ENCODE data around the gene ZNF248.

ZNF248 gene

DNA sequence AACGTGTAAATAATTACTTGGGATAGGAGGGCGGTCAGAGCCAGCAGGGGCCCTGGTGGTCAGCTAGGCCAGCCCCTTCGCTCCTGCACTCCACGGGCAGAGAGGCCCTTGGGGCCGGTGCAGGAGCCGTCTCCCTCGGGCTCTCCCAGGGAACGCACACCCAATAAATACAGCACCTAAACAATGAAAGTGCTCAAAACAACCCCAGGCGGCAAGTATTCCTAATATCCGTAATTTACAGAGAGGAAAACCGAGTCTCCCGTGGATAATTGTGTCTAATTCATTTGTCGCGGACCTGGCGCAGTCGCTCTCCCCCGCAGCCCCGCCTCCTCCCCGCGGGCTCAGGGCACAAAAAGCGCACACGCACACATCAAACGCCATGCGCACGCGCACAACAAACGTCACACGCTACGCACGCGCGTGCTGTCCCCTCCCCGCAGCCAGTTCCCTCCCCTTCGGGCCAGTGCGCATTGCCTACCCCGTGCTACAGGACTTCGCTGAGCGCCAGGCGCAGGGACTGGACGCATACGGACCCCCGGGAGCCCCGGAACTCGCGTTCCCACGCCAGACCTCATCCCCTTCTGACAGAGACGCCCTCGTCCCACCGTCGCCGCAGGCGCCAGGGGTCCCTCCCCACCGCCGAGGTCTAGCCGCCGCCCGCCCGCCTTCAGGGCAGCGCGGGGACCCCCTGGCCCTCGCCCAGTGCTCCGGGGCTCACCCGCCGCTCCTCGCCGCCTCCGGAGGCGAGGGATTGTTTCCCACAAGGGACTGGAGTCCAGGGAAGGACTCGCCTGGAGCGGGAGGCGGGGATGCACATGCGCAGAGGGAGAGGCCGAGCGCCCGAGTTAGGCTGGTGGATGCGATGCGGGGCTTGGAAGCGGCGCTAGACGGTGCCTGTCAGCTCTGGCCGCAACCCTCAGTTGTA is at the start of gene ZNF248:
Gene ZNF248 (minus strand): TSS at position 324 of the 925 bp plus-strand sequence. CDS start 1,300 bp downstream, outside the sequence.
- H3K4me3 ChIP-seq (ENCODE audit: control insufficient read depth, low read depth, low read length): peak within 1 kb of the TSS; percentile 44
- peak; percentile 91 for DNase-seq (ENCODE audit: low read depth)
- TF ChIP-seq, protein P1, sequence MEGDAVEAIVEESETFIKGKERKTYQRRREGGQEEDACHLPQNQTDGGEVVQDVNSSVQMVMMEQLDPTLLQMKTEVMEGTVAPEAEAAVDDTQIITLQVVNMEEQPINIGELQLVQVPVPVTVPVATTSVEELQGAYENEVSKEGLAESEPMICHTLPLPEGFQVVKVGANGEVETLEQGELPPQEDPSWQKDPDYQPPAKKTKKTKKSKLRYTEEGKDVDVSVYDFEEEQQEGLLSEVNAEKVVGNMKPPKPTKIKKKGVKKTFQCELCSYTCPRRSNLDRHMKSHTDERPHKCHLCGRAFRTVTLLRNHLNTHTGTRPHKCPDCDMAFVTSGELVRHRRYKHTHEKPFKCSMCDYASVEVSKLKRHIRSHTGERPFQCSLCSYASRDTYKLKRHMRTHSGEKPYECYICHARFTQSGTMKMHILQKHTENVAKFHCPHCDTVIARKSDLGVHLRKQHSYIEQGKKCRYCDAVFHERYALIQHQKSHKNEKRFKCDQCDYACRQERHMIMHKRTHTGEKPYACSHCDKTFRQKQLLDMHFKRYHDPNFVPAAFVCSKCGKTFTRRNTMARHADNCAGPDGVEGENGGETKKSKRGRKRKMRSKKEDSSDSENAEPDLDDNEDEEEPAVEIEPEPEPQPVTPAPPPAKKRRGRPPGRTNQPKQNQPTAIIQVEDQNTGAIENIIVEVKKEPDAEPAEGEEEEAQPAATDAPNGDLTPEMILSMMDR (IDR thresholded peaks at IDR 0.05; ENCODE audit: control insufficient read depth, insufficient read depth, low read depth, low read length, missing control alignments): no peak

DNA sequence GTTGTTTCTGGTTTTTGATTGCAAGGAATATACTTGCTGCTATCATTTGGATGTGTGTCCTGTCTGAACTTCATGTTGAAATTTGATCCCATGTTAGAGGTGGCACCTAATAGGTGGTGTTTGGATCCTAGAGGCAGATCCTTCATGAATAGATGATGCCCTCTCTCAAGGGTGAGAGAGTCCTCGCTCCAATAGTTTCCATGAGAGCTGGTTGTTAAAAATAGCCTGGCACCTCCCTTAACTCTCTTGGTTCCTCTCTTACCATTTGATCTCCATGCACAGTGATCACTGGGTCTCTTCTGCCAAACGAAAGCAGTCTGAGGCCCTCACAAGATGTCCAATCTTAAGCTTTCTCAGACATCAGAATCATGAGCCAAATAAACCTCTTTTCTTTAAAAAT is 49.0 kb upstream of the ZNF248 start:
- no peak overlapping the region for H3K4me3 ChIP-seq (ENCODE audit: control insufficient read depth, low read depth, low read length)
- TF ChIP-seq, protein P1 (IDR thresholded peaks at IDR 0.05; ENCODE audit: control insufficient read depth, insufficient read depth, low read depth, low read length, missing control alignments): no peak
- DNase-seq (ENCODE audit: low read depth): no peak

DNA sequence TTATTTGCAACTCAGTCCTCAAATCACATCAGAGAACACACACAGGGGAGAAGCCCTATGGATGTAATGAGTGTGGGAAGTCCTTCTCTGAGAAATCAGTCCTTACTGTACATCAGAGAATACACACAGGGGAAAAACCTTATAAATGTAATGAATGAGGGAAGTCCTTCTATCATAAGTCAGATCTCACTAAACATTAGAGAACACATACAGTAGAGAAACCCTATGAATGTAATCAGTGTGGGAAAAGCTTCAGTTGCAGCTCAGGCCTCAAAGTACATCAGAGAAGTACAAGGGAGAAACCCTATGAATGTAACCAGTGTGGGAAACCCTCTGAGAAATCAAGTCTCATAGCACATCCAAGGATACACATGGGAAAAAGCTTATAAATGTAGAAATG is 39.0 kb upstream of the ZNF248 start:
- TF ChIP-seq, protein P1 (IDR thresholded peaks at IDR 0.05; ENCODE audit: control insufficient read depth, insufficient read depth, low read depth, low read length, missing control alignments): no peak
- DNase-seq (ENCODE audit: low read depth): no peak
- H3K4me3 ChIP-seq (ENCODE audit: control insufficient read depth, low read depth, low read length): no peak overlapping the region

DNA sequence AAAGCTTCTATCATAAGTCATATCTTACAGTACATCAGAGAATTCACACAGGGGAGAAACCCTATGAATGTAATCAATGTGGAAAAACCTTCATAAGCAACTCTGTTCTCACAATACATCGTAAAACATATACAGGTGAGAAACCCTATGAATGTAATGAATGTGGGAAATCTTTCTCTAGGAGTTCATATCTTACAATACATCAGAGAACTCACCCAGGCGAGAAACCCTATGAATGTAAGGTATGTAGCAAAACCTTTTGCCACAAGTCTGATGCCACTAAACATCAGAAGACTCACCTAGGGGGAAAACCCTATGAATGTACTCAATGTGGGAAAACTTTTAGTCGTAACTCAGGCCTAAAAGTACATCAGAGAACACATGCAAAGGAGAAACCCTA is 38.3 kb upstream of the ZNF248 start:
- DNase-seq (ENCODE audit: low read depth): no peak
- TF ChIP-seq, protein P1 (IDR thresholded peaks at IDR 0.05; ENCODE audit: control insufficient read depth, insufficient read depth, low read depth, low read length, missing control alignments): no peak

DNA sequence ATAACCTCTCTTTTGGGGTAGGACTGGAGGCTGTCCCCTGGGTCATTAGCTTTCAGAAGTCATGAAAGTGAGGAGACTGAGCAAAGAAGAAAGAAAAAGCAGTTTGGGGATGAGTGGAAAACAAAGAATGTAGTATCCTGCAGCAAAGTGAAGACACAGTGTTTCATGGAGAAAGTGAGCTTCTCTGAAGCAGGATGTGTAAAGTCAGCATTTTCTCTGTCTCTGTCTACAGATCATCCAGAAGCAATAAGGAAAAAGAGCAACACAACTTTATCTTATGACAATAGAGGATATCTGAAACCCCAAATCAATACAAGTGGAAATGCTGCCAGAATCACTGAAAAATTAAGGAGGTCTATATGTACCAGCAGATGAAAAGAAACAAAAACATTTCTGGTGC is 28.4 kb upstream of the ZNF248 start:
- no peak overlapping the region for H3K4me3 ChIP-seq (ENCODE audit: control insufficient read depth, low read depth, low read length)
- DNase-seq (ENCODE audit: low read depth): no peak
- TF ChIP-seq, protein P1 (IDR thresholded peaks at IDR 0.05; ENCODE audit: control insufficient read depth, insufficient read depth, low read depth, low read length, missing control alignments): no peak

More for the DNA sequence above, 38.3 kb upstream of the ZNF248 start:
- no peak overlapping the region for H3K4me3 ChIP-seq (ENCODE audit: control insufficient read depth, low read depth, low read length)

DNA sequence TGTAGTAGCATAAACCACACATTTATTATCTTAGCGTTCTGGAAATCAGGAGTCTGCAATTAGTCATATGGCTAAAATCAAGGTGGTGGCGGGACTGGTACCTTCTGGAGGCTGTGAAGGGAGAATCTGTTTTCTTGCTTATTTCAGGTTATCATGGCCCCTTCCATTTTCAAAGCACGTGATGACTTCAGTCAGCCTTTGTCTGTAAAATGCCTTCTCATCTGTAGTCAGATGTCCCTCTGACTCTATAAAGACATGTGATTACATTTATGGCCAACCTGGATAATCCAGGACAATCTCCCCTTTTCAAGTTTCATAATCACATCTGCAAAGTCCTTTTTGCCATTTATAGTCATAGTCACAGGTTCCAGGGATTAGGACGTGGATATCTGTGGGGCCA is 15.5 kb upstream of the ZNF248 start:
- TF ChIP-seq, protein P1 (IDR thresholded peaks at IDR 0.05; ENCODE audit: control insufficient read depth, insufficient read depth, low read depth, low read length, missing control alignments): no peak

More for the DNA sequence above, 15.5 kb upstream of the ZNF248 start:
- no peak overlapping the region for H3K4me3 ChIP-seq (ENCODE audit: control insufficient read depth, low read depth, low read length)
- no peak for DNase-seq (ENCODE audit: low read depth)

All from AG09309 (cell line).